HG03571 (cell line): ENCODE measurements around the gene HAUS3.

ENCODE experiments used
- ATAC-seq: cut with Tn5 transposase; IDR thresholded peaks from one replicate; pipeline ENCODE4 v1.9.1; 2021; ENCODE audit not compliant: unreplicated experiment

Gene HAUS3

DNA sequence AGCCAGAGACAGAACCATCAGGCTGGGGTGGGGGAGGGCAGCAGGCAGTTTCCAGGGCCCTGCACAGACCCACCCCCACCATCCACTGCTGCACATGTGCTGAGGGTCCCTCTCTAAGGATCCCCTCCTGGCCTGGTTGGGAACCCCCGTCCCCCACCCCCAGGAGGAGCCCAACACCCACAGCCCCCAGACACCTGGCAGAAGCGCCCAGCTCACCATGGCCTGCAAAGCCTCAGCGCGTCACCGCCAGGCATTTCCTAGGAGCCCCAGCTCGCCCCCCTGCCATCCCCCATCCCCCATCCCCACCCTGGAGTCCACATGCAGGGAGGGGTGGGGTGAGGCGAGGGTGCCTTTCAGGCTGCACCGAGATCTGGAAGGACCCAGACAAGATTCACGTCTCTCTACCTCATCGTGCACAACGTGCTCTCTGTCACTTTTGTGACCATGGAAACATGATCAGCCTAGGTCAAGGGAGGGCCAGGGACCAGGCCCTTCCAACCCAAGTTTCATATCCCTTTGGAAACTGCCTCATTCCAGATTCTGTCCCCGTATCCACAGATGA, 10.7 kb upstream of the HAUS3 start:
- no peak for ATAC-seq

DNA sequence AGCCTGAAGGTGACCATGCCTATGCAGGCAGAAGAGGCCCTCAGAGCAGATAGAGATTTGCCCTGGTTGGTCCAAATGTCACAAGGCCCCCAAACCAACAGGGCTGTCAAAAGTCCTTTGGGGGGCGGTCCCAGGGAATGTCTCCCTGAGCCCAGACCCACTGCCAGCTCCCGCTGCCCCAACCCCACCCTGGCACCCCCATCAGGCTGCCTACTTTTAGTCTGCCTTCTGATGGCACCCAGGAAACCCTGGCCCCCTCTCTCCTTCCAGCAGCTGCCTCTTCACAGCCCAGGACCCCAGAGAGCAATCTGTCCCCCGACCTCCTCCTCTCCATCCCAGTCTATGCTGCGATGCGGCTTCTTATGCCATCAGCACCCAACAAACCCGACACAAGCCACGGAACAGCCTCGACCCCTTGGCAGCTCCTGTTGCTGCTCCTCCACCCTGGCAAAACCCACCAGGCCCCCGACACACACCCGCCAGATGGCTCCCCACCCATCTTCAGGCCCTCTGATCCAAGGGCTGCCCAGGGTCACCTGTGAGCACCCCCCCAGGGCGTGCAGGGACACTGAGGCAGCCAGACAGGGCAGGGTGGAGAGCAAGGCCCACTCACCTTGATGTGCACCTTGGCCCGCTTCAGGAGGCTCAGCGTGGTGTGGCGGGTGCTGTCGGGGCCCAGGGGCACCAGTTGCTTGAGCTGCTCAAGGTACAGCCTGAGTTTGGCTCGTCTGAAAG, 10.0 kb upstream of the HAUS3 start:
- no peak for ATAC-seq

DNA sequence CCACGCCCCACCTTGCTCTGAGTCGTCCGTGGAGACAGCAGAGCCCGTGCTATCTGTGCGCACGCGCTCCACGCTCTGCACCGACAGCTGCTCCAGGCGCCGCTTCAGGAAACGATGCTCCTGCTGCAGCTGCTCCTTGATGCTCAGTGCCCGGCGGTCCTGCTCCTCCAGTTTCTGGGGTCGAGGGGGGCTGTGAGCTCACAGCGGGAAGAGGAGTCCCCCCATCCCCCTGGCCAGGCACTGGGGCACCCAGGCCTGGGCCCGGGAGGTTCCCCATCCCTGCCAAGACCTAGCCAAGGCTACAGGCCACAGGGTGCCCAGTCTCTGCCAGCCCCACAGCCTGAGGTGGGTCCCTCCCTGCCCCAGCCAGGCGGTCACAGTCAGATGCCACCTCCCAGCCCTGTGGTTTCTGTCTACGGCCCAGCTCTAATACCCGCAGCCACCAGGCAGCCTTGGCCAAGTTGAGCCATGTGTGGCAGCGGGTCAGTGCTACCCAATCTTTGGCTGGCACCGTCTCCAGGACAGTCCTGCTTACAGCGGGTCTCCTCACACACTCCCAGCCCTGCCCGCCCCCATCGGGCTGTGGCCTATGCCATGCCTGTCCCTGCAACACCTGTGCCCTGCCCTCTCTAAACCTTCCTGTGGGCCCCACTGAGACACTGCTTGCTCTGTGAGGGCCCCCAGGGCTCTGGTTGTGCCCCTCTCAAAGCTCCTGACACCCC, 9.3 kb upstream of the HAUS3 start:
- ATAC-seq, result no peak

DNA sequence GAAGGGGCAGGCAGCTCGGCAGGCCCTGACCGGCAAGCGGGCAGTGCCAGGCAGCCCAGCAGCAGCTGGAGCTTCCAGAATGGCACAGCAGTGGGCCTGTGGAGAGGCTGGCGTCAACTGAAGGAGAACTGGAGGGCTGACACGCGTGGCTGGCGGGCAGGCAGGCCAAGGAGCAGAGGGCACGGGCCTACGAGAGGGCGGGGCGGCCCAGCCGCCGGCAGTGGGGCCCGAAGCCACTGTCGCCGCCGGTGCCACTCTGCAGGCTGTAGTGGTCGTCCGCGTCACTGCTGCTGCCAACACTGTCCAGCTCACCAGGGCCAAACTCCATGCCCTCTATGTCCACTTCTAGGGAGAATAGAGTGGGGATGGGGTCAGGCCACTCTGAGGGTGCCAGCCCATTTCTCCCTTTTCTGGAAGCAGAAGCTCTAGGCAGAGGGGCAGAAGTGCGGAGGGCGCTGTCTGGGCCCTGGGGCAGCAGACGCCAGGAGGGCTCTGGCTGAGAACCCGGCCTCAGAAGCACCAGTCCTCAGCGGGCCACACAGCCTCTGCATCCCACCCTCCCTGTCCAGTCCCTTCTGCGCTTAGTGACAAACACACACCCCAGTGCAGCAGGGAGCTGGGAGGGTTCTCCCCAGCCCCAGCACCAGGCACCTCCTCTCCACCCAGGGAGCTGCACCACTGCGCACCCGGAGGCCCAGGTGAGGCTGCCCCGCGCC, 8.6 kb upstream of the HAUS3 start:
- ATAC-seq, result no peak

DNA sequence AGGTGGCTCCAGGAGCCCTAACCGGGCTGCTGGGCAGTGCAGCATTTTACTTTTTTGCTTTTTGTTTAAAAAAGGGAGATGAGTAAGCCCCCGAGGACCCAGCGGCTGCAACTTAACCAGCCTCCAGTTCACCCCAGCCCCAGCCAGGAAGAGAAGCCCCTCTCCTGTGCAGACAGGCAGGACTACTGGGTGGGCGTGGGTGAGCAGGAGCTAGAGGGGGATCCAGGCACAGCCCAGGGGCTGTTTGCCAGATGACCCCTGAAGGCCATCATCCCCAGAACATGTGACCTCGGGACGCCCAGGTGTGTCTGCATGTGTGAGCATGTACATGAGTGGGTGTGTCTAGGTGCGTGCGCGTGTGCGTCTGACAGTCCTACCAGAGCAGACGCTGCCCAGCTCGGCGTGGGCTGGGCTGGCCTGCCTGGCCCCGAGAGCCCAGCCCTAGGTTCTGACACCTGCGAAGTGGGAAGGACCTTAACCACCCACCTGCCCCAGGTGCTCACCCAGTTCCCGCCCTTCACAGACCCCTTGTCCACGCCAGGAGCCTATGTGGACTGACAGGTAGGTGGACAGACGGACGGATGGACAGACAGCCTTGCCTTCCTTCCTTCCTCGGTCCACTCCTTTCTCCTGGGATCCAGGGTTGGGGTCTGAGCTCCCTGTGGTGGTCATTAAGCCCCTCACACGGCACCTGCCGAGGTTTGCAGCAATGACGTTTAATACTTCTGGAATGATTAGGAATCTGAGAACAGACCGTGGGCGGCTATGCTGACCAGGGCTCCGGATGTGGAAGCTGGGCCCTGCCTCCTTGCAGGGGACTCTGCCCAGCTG, 7.8 kb upstream of the HAUS3 start:
- ATAC-seq, result no peak

DNA sequence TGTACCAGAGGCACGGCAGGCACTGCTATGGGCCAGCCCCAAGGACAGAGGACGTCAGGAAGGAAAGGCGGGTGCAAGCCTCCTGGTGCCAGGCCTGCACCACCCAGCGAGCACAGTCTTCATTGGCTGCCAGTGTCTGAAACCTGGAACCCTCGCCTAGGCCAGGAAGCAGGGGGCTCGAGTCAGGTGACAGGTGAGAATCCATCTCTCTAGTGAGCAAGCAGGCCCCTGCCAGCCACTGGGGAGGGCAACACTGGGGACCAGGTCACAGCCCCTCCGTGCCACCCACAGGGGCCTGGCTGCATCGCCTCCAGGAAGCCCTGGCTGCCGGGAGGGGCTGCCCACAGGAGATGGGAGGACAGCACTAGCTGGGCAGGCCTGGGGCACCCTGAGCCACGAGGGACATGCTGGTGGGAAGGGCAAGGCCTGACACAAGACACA, 6.9 kb upstream of the HAUS3 start:
- no peak for ATAC-seq

DNA sequence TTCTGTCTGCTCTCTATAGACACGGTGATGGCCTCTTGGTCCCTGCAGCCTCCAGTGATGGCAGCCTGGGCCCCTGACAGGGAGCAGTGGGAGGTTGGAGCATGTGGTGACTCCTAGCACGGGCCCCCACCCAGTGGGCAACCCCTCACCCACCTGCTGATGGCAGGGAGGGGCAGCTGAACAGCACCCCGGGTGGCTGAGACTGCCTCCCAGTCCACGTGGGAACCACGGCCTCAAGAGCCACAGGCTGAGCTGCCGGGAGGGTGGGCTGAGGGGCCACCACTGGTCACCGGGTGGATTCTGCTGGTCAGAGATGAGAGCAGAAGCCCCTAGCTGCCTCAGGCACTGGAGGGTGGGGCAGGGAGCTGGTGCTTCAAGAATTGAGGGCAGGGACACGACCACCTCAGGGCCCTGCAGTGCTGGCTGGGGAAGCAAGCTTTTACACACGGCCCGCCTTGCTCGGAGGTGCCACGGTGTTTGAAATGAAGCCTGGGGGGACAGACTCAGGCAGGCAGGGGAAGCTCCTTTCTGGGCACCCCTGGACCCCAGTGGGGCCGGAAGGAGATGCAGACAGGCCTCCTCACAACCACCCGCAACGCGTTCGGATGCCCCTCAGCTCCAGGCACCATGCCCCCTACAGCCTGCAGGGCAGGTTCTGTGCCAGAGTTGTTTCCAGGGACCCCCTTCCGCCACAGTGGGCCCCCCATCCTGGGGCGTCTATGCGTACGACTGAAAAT, 6.3 kb upstream of the HAUS3 start:
- no peak for ATAC-seq

DNA sequence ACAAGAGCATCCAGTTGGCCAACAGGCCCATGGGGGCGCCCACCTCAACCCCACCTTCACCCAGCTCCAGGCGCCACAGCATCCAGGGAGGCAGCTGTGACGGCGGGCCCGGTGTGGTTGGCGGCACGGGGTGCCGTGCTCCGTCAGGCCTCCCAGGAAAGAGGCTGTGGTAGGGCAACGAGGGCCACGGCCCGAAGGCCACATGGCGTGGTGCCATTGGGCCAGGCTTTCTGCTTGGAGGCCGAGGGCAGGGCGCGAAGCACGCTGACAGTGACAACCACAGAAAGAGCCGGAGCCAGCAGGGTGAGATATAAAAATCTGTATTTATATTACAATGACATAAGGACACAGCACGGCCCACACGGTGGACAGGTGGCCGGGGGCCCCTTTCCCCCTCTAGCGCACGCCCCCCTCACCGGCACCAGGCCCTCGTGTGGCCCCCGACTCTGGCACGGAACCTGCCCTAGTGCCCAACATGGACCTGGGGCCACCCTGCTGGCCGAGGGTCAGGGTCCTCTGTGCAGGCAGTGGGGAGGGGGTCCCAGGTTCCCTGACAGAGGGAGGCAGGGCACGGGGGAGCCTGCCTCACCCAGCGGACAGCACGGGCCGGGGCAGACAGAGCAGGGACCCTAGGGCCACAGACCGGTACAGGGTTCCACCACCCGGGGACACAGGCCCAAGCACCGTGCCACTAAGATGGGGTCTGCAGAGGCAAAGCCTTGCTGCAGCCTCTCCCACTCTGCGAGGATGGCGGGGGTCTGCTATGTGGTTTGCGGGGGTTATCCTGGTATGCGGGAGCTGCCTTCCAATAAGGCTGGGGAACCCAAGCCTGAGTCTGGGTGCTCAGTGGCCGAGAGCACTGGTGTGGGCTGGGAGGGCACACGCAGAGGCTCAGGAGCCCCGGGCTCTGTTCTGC, 5.5 kb upstream of the HAUS3 start:
- ATAC-seq, result no peak

DNA sequence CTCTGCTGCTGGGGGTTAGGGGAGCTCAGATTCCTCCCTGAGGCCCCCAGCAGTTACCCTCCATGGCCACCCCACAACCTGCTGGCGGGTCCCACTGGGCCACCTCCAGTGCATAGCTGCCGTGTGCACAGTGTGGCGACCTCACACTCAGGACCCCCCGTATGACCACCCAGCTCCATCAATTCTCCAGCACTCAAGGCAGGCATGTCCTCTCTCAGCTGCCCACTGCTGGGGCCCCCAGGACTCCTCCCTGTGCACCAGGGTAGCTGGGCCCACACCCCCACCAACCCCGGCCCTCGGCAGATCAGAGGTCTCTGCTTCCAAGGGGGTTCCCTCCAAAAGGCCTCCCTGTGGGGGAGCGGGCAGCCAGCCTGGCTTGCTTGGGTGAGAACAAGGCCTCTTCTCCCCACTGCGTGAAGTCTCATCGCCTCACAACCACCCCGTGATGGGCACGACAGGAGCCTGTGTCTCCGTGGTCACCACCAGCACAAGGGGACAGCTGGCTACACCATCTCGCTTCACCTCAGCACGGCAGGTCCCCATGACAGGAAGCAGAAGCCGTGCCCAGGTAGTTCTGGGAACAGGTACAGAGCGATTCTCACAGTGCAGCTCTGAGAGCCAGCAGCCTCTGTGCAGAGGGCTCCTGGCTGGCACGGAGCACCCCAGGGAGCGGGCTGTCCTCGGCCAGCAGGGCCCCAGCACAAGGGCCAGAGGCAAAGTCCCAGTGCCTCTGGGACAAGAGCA, 4.6 kb upstream of the HAUS3 start:
- no peak for ATAC-seq

DNA sequence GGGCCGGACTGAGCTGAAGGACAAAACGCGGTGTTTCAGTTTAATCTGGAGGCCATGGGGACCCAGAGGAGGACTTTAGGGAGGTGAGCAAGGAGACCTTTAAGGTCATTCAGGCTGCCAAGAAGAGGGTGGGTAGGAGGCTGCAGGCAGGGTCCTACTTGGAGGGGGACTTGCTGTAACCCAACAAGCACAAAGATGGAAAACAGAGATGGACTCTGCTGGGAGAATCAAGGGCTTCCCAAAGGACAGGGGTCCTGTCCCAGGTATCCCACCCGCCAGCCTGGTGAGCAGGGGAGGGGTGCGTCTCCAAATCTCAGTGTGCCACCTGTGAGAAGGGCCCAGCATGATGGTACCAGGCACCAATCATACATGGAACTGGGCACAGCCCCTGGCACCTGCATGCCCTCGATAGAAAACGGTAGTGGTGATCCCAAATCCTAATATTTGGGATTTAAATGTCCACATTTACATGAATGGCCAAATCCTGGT, 3.9 kb upstream of the HAUS3 start:
- no peak for ATAC-seq

DNA sequence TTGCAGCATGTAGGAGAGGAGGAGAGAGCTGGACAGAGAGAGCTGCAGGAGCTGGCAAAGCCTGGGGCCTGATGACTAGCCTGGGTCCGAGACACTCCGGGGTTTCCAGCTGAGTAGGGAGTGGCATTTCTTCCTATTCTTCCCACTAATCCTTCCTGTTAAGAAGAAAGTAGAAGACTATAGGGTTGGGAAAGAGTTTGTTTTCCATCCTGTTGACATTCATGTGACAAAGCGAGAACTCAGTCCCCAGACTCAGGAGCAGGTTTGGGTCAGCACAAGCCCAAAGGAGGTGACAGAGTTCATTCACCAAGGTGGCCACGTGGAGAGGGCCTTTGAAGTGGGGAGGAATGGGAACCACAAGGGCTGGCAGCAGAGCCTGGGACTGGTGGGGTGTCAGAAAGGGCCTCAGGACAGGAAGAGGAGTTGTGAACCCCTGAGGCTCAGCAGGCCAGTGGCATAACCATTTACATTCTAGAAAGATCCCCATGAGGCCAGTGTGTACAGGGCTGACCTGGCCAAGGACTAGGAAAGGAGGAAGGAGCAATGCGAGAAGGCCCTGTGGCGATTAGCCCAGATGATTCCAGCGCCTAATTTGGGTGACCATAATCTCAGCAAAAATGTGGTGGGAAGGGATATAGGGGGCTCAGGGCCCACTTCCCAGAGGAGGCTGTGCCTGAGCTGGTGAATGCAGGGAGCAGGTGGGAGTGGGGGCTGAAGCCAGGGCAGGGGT, 3.3 kb upstream of the HAUS3 start:
- no peak for ATAC-seq

DNA sequence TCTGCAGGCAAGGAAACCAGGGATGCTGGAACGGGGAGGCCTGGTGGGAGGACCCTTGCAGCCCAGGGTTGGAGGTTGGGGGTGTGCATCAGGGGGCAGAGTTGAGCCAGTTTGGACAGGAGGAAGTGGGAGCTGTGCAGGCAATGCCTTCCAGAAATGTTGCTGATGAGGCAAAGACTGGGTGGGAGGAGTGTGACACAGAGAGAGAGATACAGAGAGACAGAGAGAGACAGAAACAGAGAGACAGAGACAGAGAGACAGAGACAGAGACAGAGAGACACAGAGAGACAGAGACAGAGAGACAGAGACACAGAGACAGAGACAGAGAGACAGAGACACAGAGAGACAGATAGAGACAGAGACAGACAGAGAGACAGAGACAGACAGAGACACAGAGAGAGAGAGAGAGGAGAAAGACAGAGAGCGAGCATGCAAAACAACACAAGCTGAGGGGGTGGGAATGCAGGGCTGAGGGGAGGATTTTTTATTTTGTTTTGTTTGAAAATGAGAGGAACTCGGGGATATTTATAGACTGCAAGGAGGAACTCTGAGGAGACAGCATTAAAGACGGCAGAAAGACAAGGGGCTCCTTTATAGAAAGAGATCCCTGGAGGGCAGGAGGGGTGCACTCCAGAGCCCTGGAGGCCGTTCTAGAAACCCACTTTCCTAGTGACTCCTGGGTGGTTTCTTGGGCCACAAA, 1.9 kb upstream of the HAUS3 start:
- ATAC-seq, result no peak

DNA sequence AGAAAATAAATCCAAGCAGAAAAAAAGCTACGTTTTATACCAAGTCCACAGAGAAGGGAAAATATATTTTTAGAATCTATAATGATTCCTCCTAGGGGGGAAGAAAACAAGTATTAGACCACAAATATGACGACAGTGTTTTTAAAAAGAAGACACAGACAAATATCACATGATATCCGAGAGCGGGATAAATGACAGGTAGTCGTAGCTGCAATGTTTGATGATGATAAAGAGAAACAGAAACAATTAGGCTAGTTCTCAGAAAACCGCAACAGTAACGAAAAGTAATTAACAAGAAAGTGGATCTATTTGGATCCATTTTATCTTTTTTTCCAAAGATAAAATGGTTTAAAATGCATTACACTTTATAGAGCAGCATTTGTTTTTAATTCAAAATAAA, 918 bp downstream of the HAUS3 start:
- ATAC-seq, result no peak

DNA sequence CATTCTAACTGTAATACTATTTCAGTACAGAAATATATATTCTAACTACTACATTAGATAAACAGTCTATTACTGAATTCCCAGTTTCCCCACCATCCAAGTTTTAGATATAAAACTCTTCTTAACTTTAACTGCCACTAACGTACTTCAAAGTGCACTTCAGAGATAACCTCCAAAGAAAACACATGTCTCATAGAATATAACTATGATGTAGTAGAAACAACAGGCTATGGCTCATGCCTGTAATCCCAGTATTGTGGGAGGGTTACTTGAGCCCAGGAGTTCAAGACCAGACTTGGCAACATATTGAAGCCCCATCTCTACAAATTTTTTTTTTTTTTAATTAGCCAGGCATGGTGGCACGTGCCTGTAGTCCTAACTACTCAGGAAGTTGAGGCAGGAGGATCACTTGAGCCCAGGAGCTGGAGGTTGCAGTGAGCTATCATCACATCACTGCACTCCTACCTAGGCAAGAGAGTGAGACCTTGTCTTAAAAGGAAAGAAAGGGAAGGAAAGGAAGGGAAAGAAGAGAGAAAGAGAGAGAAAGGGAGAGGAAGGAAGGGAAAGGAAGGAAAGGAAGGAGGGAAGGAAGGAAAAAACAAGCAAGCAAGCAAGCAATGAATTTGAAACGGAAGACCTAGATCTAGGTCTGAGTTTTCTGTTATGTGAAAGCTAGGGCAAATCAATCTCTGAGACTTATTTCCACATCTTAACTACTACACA, 4.8 kb downstream of the HAUS3 start:
- ATAC-seq, result no peak

DNA sequence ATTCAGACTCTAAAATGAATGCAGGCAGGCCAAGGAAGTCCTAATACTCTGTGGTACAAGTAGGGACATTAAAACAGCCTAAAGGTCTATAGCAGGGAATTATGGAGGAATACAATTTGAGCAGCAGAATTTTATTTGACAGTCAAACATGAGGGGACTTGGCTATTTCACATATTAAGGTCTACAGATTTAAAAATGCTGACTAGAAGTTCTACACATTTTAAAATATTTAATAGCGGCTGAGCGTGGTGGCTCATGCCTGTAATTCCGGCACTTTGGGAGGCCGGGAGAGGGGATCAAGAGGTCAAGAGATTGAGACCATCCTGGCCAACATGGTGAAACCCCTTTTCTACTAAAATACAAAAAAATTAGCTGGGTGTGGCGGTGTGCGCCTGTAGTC, 10.8 kb downstream of the HAUS3 start:
- no peak for ATAC-seq

DNA sequence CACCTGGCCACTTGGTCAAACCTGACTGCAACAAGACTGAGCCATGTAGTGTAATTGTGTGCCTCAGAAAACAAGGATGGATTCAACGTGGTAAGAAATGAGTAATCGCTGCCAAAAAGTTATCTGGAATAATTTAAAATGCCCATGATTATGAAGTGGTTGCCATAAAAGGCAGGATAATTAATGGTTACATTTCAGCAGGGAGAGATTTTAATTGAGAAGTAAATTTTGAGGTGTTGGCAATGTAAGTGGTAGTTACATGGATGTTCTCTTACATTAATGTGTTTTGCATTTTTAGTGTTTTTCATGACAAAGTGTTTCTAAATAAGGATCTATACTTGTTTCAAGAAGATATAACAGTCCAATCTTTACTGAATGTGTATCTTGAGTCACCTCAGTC, 15.7 kb downstream of the HAUS3 start:
- no peak for ATAC-seq
